Measurements from ENCODE around the gene DPAGT1. TPM values are rescaled to one million over a fixed set of nuclear protein-coding genes. Genes with fewer than 3 reads are reported as not detected.

Gene DPAGT1
- total RNA-seq, 2 experiments from 2014 or later, result 57.3 to 58.4 TPM

- H3K36me3 Mint-ChIP-seq (ENCODE audit: low read depth), result peaks cover 67% of the 10 kb centered on the region
- no peak for DNase-seq
- H3K27me3 Mint-ChIP-seq, result no peaks in the 10 kb centered on the region
- peaks cover 41% of the 10 kb centered on the region for H3K4me1 Mint-ChIP-seq
- CTCF ChIA-PET, result no interaction called here
- no peaks in the 10 kb centered on the region for H3K9me3 Mint-ChIP-seq
- no peak overlapping the region for H3K4me3 Mint-ChIP-seq
- POLR2A ChIA-PET, result interaction anchor here (10.6 kb wide), 1 partner anchor 20 kb away, joined by 108 read pairs; a partner anchor contains a TSS
- no peak overlapping the region for H3K27ac Mint-ChIP-seq
Measured at GRCh38 chr11:119113716-119114115, 12.1 kb upstream of the DPAGT1 start.

DNA sequence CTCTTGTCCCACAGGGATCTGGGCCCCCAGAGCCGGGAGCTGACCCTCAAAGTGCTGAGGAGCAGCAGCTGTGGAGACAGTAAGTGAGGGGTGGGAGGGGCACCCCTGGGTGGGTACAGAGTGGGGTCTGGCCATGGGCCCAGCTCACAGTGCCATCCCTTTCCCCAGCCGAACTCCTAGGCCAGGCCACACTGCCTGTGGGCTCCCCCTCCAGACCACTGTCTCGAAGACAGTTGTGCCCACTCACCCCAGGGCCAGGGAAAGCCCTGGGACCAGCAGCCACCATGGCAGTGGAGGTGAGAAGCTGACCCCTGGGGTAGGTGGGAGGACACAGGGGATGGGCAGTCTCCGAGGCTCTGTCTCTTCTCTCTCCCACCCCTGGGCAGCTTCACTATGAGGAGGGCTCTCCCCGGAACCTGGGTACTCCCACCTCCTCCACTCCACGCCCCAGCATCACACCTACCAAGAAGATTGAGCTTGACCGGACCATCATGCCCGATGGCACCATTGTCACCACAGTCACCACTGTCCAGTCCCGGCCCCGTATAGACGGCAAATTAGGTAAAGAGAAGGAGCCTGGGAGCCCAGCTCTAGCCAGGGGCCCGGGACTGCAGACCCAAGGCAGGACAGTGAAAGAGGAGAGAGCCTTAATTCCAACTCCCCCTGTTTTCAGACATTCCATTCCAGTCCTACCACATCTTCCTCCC lies 10.8 kb upstream of the DPAGT1 start:
- Mint-ChIP-seq H3K4me3 (no peak overlapping the region), H3K27ac (no peak overlapping the region), H3K36me3 (ENCODE audit: low read depth) (peaks cover 69% of the 10 kb centered on the region), H3K4me1 (peaks cover 47% of the 10 kb centered on the region), H3K27me3 (no peaks in the 10 kb centered on the region), H3K9me3 (no peaks in the 10 kb centered on the region)
- no peak for DNase-seq
- ChIA-PET CTCF (interaction anchor here (1.2 to 1.9 kb wide), 2 partner anchors 10 to 84 kb away, joined by 3 to 5 read pairs; partner anchors contain the start of gene DPAGT1), POLR2A (interaction anchor here (0.8 to 8.1 kb wide), 4 partner anchors 8 to 56 kb away, joined by 3 to 219 read pairs (median 44); partner anchors contain the start of genes DPAGT1 and HINFP)

GRCh38 chr11:119111361-119111925 lies 9.8 kb upstream of the DPAGT1 start:
- H3K9me3 Mint-ChIP-seq, result no peaks in the 10 kb centered on the region
- H3K36me3 Mint-ChIP-seq (ENCODE audit: low read depth), result peaks cover 61% of the 10 kb centered on the region
- H3K4me3 Mint-ChIP-seq, result no peak overlapping the region
- H3K27ac Mint-ChIP-seq, result no peak overlapping the region
- H3K4me1 Mint-ChIP-seq, result peaks cover 51% of the 10 kb centered on the region
- no peak for DNase-seq
- no peaks in the 10 kb centered on the region for H3K27me3 Mint-ChIP-seq
- ChIA-PET CTCF (interaction anchor here (1.2 to 1.9 kb wide), 2 partner anchors 9 to 85 kb away, joined by 3 to 5 read pairs; partner anchors contain the start of gene DPAGT1), POLR2A (interaction anchor here (0.8 to 8.1 kb wide), 4 partner anchors 9 to 55 kb away, joined by 3 to 219 read pairs (median 43); partner anchors contain the start of genes DPAGT1 and HINFP)

GRCh38 chr11:119110439-119110838 lies 8.8 kb upstream of the DPAGT1 start:
- peaks cover 54% of the 10 kb centered on the region for H3K36me3 Mint-ChIP-seq (ENCODE audit: low read depth)
- CTCF ChIA-PET, result interaction anchor here (2.4 kb wide), 1 partner anchor 59 kb away, joined by 9 read pairs; no protein-coding TSS in a partner anchor
- peaks cover 52% of the 10 kb centered on the region for H3K4me1 Mint-ChIP-seq
- H3K4me3 Mint-ChIP-seq, result no peak overlapping the region
- no peaks in the 10 kb centered on the region for H3K9me3 Mint-ChIP-seq
- DNase-seq, result no peak
- H3K27me3 Mint-ChIP-seq, result no peaks in the 10 kb centered on the region
- peak overlapping the region; percentile 8 for H3K27ac Mint-ChIP-seq
- POLR2A ChIA-PET, result interaction anchor here (1.4 to 8.1 kb wide), 4 partner anchors 9 to 25 kb away, joined by 4 to 219 read pairs (median 55); partner anchors contain the start of genes DPAGT1, HINFP and HMBS

- POLR2A ChIA-PET, result interaction anchor here (1.4 to 8.1 kb wide), 5 partner anchors 9 to 92 kb away, joined by 4 to 219 read pairs (median 28); partner anchors contain the start of genes DPAGT1, HINFP, HMBS and RPS25
- H3K27ac Mint-ChIP-seq, result no peak overlapping the region
- CTCF ChIA-PET, result interaction anchor here (0.7 to 2.4 kb wide), 5 partner anchors 11 to 231 kb away, joined by 3 to 9 read pairs (median 5); partner anchors contain the start of gene C1QTNF5
- H3K36me3 Mint-ChIP-seq (ENCODE audit: low read depth), result peaks cover 50% of the 10 kb centered on the region
- peak overlapping the region; percentile 88 for H3K4me3 Mint-ChIP-seq
- H3K9me3 Mint-ChIP-seq, result no peaks in the 10 kb centered on the region
- H3K4me1 Mint-ChIP-seq, result peaks cover 51% of the 10 kb centered on the region
- no peaks in the 10 kb centered on the region for H3K27me3 Mint-ChIP-seq
- no peak for DNase-seq
Measured at GRCh38 chr11:119109843-119110242, 8.2 kb upstream of the DPAGT1 start.

DNA sequence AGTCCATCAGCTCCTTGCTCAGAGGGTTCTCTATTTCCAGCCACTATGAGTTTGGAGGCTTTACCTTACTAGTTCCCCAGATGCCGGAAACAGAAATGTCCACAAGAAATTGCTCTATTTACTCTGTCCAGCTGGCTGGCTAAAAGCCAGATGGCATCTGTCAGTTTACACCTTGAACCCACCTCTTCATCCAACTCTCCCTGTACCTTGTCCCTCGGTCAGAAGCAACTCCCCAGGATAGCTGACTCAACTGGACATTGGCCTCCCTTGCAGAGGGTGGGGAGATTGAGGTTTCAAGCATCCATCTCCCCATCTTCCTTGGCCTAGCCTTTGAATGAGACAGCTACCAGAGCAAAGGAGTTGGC lies 7.2 kb upstream of the DPAGT1 start:
- CTCF ChIA-PET, result interaction anchor here (0.7 to 2.4 kb wide), 7 partner anchors 10 to 232 kb away, joined by 3 to 9 read pairs (median 3); partner anchors contain the start of gene C1QTNF5

DNA sequence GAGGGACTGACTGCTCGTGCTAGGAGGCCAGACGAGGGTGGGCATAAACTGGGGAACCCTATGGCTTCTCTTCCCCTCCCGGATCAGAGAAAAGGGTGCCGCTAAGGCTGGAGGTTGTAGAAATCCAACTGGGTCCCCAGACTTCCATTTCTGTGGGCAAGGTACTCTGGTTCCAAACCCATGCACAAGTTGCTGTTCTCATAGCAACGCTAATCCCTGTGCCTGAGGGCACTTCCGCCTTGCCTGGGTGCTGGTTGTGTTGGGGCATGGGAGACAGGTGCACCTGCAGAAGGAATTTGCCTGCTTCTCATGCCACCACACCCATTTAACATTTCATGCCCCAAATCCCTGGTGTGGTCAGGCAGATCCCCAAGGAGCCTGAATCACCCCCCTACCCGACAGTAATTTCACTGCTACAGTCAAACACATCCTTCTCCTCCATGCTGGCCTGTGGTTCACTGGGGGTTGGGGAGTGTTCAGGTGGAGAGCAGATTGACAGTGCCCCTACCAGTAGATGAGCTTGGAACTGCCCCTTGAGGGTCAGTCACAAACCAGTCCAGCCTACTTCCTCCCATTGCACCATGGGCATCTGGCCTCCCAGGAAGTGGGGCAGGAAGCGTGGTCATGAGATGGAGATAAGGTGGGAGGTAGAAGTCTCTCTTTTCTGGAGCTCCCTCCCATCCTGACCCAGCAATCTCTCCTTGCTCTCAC lies 6.6 kb upstream of the DPAGT1 start:
- H3K9me3 Mint-ChIP-seq, result no peaks in the 10 kb centered on the region
- peak overlapping the region; percentile 77 for H3K27ac Mint-ChIP-seq
- CTCF ChIA-PET, result interaction anchor here (0.7 to 2.4 kb wide), 6 partner anchors 9 to 61 kb away, joined by 3 to 9 read pairs (median 6); partner anchors contain the start of gene HINFP
- peaks cover 49% of the 10 kb centered on the region for H3K4me1 Mint-ChIP-seq
- peak; percentile 55 for DNase-seq
- no peaks in the 10 kb centered on the region for H3K27me3 Mint-ChIP-seq
- peaks cover 38% of the 10 kb centered on the region for H3K36me3 Mint-ChIP-seq (ENCODE audit: low read depth)
- POLR2A ChIA-PET, result interaction anchor here (0.5 to 8.1 kb wide), 10 partner anchors 12 to 91 kb away, joined by 3 to 219 read pairs (median 8); partner anchors contain the start of genes ABCG4, HINFP, HMBS and NLRX1
- H3K4me3 Mint-ChIP-seq, result peak overlapping the region; percentile 88

More for the DNA sequence above, 7.2 kb upstream of the DPAGT1 start:
- H3K36me3 Mint-ChIP-seq (ENCODE audit: low read depth), result peaks cover 44% of the 10 kb centered on the region
- H3K9me3 Mint-ChIP-seq, result no peaks in the 10 kb centered on the region
- H3K27me3 Mint-ChIP-seq, result no peaks in the 10 kb centered on the region
- H3K4me3 Mint-ChIP-seq, result peak overlapping the region; percentile 88
- POLR2A ChIA-PET, result interaction anchor here (1.4 to 8.1 kb wide), 7 partner anchors 11 to 91 kb away, joined by 4 to 219 read pairs (median 10); partner anchors contain the start of genes HINFP, HMBS, NLRX1 and RPS25
- no peak for DNase-seq
- peaks cover 48% of the 10 kb centered on the region for H3K4me1 Mint-ChIP-seq
- peak overlapping the region; percentile 77 for H3K27ac Mint-ChIP-seq

GRCh38 chr11:119107538-119108145 lies 6.0 kb upstream of the DPAGT1 start:
- peak overlapping the region; percentile 77 for H3K27ac Mint-ChIP-seq
- peaks cover 32% of the 10 kb centered on the region for H3K36me3 Mint-ChIP-seq (ENCODE audit: low read depth)
- ChIA-PET POLR2A (interaction anchor here (0.5 to 8.1 kb wide), 17 partner anchors 8 to 227 kb away, joined by 3 to 219 read pairs (median 10); partner anchors contain the start of genes ABCG4, CBL, CENATAC and HINFP), CTCF (interaction anchor here (0.6 to 2.3 kb wide), 9 partner anchors 11 to 214 kb away, joined by 3 to 11 read pairs (median 5); partner anchors contain the start of genes HINFP, NLRX1 and VPS11)
- H3K4me3 Mint-ChIP-seq, result peak overlapping the region; percentile 88
- peaks cover 52% of the 10 kb centered on the region for H3K4me1 Mint-ChIP-seq
- no peaks in the 10 kb centered on the region for H3K9me3 Mint-ChIP-seq
- H3K27me3 Mint-ChIP-seq, result no peaks in the 10 kb centered on the region
- DNase-seq, result no peak

DNA sequence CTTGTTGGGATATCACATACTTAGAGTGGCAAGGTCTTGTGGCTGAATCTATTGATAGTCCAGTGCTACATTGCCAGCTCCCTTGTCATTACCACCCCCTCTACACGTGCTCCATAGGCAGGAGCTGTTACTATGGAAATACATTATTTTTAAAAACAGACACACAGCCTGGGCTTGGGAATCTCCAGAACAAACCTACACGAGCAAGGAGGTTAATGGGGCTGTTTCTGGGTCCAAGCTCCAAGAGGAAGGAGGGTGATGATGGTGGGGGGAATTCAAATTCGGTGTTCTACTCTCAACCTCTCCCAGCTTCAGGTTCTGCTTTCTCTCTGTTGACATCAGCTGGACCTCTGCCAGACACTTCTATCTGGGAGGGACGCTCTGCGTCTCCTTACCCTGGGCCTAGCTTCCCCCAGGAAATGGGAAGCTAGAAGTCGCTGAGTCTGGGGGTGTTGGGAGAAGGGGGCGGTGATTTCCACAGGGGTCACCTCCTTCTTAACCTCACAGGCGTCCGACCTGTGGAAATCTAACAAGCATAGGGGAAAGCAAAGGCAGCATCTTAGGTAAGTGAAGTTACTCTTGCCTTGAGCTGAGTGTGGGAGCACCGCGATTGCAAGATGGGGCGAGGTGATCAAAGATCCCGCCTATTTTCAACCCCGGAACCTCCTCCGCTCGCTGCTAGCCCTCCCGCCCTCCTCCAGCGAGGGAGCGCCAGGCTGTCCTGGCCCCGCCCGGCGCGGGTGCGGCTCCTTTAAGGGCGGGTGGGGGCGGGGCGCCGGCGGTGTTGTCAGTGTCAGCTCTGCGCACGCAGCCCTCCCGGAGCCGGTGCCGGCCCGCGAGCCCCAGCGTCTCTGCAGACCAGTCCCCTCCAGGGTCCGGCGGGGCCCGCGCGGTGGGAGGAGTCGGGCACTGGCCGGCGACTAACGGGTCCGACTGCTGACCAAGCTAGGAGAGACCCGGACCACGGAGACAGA lies 5.2 kb upstream of the DPAGT1 start, which contains the start of gene C2CD2L:
TSS of gene C2CD2L (plus strand) at position 781 of the 974 bp plus-strand sequence. CDS start 398 bp downstream, outside the sequence.
- H3K27me3 Mint-ChIP-seq, result no peaks in the 10 kb centered on the region
- H3K4me3 Mint-ChIP-seq, result peak within 1 kb of the TSS; percentile 88
- peaks cover 55% of the 10 kb centered on the region for H3K4me1 Mint-ChIP-seq
- H3K36me3 Mint-ChIP-seq (ENCODE audit: low read depth), result peaks cover 28% of the 10 kb centered on the region
- POLR2A ChIA-PET, result interaction anchor here (0.6 to 8.1 kb wide), 21 partner anchors 9 to 316 kb away, joined by 3 to 219 read pairs (median 6); partner anchors contain the start of genes ABCG4, CBL, CENATAC and DDX6
- no peaks in the 10 kb centered on the region for H3K9me3 Mint-ChIP-seq
- H3K27ac Mint-ChIP-seq, result peak within 1 kb of the TSS; percentile 78
- CTCF ChIA-PET, result interaction anchor here (0.5 to 2.3 kb wide), 14 partner anchors 9 to 215 kb away, joined by 3 to 12 read pairs (median 4); partner anchors contain the start of genes HINFP, NLRX1 and VPS11
- peak; percentile 94 for DNase-seq

DNA sequence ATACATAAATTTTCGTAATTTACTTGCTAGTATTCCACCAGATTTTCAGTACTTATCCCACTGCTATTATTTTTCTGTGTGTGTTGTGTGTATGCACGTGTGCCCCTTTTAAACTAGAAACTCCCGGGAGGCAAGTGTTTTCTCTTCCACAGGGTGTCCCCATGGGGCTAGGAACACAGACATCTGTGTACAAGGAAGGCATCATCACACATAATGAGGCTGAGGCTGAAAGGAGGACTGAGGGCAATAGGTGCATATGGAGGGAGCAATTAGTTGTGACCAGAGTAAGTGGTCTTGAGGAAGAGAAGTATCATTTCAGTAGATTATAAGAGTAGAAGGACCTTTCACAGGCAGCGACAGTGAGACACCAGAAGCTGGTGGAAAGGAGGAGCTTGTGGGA lies 2.1 kb upstream of the DPAGT1 start:
- ChIA-PET CTCF (interaction anchor here (2.2 kb wide), 1 partner anchor 93 kb away, joined by 6 read pairs; no protein-coding TSS in a partner anchor), POLR2A (interaction anchor here (1.1 to 2.7 kb wide), 4 partner anchors 8 to 22 kb away, joined by 4 to 22 read pairs (median 4); no protein-coding TSS in a partner anchor)
- Mint-ChIP-seq H3K9me3 (no peaks in the 10 kb centered on the region), H3K4me3 (peak overlapping the region; percentile 31), H3K27ac (peak overlapping the region; percentile 34), H3K4me1 (peaks cover 51% of the 10 kb centered on the region), H3K36me3 (ENCODE audit: low read depth) (peaks cover 21% of the 10 kb centered on the region), H3K27me3 (no peaks in the 10 kb centered on the region)
- DNase-seq, result no peak

Data from activated CD4-positive, alpha-beta memory T cell treated with anti-CD3 and anti-CD28 coated beads, Interleukin-2, amount 10 ng/mL, durations not matched to agents 7 days and 5 days (primary cell).